Choroid plexus epithelial cell (primary cell): ENCODE results near the gene PNKD.

ENCODE experiments used
- DNase-seq: peaks from one replicate; pipeline ENCODE4 v3.0.0-alpha.2; 2010; ENCODE audit warnings: low read depth
- H3K4me3 ChIP-seq: 2 replicates; pipeline ENCODE4 v1.5.1; 2011; ENCODE audit warnings: low read depth, mild to moderate bottlenecking, control low read depth, low read length, moderate library complexity
- CTCF ChIP-seq: conservative IDR thresholded peaks from 2 replicates; pipeline ENCODE4 v1.5.1; 2011; ENCODE audit warnings: low read depth, mild to moderate bottlenecking, control low read depth, inconsistent platforms, low read length, moderate library complexity

Gene PNKD

GRCh38 chr2:218344755-218345417 lies 74.6 kb downstream of the PNKD start:
- no peak for DNase-seq
- TF ChIP-seq CTCF = no peak
- H3K4me3 ChIP-seq = no peak overlapping the region

GRCh38 chr2:218345491-218346236 lies 75.3 kb downstream of the PNKD start:
- TF ChIP-seq CTCF = no peak
- no peak for DNase-seq
- H3K4me3 ChIP-seq = no peak overlapping the region

- no peak overlapping the region for H3K4me3 ChIP-seq
- no peak for TF ChIP-seq CTCF
Observed at GRCh38 chr2:218347172-218347571, 76.9 kb downstream of the PNKD start.

GRCh38 chr2:218354045-218354444 lies 83.7 kb downstream of the PNKD start:
- TF ChIP-seq CTCF = no peak
- H3K4me3 ChIP-seq = no peak overlapping the region
- no peak for DNase-seq

More at GRCh38 chr2:218347172-218347571, 76.9 kb downstream of the PNKD start:
- no peak for DNase-seq

GRCh38 chr2:218354850-218355443 lies 84.6 kb downstream of the PNKD start:
- no peak for TF ChIP-seq CTCF
- DNase-seq = no peak
- H3K4me3 ChIP-seq = no peak overlapping the region

GRCh38 chr2:218357236-218358177 lies 87.2 kb downstream of the PNKD start:
- TF ChIP-seq CTCF = no peak
- H3K4me3 ChIP-seq = no peak overlapping the region
- DNase-seq = peak; percentile 45
